Testis (tissue), 2 donors: ENCODE measurements around the gene BCL11B.

Experiments
- CTCF ChIP-seq, 3 experiments: fragments of 450-650 bp in 2 of 3; fragments of 200-600 bp in 1 of 3; sonication (generic) in 1 of 3; IDR thresholded peaks; one replicate each; pipeline ENCODE4 v1.5.1; 2016 to 2019; ENCODE audit warnings: antibody characterized with exemption in 3 of 3, mild to moderate bottlenecking in 2 of 3, moderate library complexity in 1 of 3
- POLR2A ChIP-seq: fragments of 450-650 bp; IDR thresholded peaks from one replicate; pipeline ENCODE4 v1.6.1; 2017; ENCODE audit warnings: antibody characterized with exemption, mild to moderate bottlenecking, moderate library complexity

GRCh38 chr14:99274346-99275221, 2.6 kb upstream of the BCL11B start:
- TF ChIP-seq CTCF (IDR thresholded peaks at IDR 0.05) (peak in 1 of 3 experiments; percentile 11), POLR2A (no peak)
